ENCODE measurements around the gene C6orf136. TPM values are rescaled to one million over a fixed set of nuclear protein-coding genes. Genes with fewer than 3 reads are reported as not detected.

Gene C6orf136
- total RNA-seq, 4 donors from 2014 or later = 13.4 to 31.7 (median 23.8) TPM

- H3K4me1 ChIP-seq = peaks cover 20 to 52% of the 10 kb centered on the region in 2 donors
- TF ChIP-seq POLR2A (IDR thresholded peaks at IDR 0.05) (no peak), CTCF (IDR thresholded peaks at IDR 0.05) (no peak)
- H3K9me3 ChIP-seq = no peaks in the 10 kb centered on the region
- intact Hi-C loops (cut with DNase I) = no loop called here
- 50 to 68% methylated on average over 13 to 19 of the region's 21 CpGs for WGBS, 2 donors
- no peaks in the 10 kb centered on the region for H3K27me3 ChIP-seq
- peak overlapping the region; percentile 93 to 98 (median 95) for H3K27ac ChIP-seq
- peak overlapping the region in 1 of 3 donors; percentile 81 for H3K4me3 ChIP-seq (replicated peaks in 1 of 3)
- H3K36me3 ChIP-seq = no peaks in the 10 kb centered on the region
- no peak for DNase-seq
Observed at GRCh38 chr6:30684386-30685156, 37.6 kb downstream of the C6orf136 start.

GRCh38 chr6:30685157-30686008 lies 38.5 kb downstream of the C6orf136 start:
- no peak for TF ChIP-seq CTCF (IDR thresholded peaks at IDR 0.05)
- TF ChIP-seq POLR2A (IDR thresholded peaks at IDR 0.05) = no peak
- H3K27ac ChIP-seq = peak overlapping the region; percentile 93 to 98 (median 95)
- H3K4me1 ChIP-seq = peaks cover 24 to 52% of the 10 kb centered on the region in 2 donors
- no peaks in the 10 kb centered on the region for H3K27me3 ChIP-seq
- intact Hi-C loops (cut with DNase I) = no loop called here
- H3K4me3 ChIP-seq (replicated peaks in 1 of 3) = peak overlapping the region in 1 of 3 donors; percentile 81
- no peaks in the 10 kb centered on the region for H3K36me3 ChIP-seq
- WGBS, 2 donors = 60 to 67% methylated on average over 28 to 29 of the region's 29 CpGs
- no peaks in the 10 kb centered on the region for H3K9me3 ChIP-seq
- no peak for DNase-seq

DNA sequence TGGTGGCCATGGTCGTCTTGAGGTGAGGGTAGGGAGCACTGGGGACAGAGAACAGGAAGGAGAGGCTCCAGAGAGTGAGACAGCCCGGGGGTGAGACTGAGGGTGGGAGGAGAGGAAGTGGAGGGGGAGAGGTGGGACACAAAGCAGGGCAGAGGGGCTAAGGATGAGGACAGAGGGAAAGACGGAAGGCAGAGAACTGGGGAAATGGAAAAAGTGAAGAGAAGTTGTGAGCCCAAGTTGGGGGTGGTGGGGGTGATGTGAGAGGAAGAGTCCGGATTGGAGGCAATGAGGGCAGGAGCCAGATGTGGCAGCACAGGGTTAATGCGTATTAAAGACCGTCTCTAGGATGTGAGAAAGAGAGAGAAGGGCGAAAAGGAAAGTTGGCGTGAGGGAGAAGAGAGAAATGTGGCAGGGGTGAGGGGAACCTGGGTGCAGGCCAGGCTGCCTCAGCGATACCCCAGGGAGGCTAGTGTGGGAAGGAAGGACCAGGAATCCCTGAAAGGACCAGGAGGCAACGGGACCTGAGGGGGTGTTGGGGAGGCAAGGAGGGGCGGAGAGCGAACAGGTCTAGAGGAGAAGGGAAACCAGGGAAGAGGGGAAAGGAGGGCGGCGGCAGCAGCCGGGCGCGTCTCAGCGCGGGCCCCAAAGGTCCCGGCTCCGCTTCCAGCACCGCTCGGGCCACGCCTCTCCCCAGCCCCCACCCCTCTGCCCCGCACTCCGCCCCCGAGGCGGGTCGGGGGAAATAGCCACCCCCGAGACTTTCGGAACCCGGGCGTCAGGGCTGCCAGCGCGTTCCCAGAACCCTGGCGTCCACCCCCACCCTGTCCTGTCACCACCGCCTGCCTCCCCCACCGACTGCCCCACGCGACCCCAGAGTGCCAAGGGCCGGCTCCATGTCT lies 39.3 kb downstream of the C6orf136 start, which contains the start of gene PPP1R18:
Gene PPP1R18 (minus strand): TSS at position 637 of the 899 bp plus-strand sequence. CDS start 627 bp downstream, at position 10.
- no peaks in the 10 kb centered on the region for H3K9me3 ChIP-seq
- H3K4me1 ChIP-seq = peaks cover 28 to 56% of the 10 kb centered on the region in 2 donors
- TF ChIP-seq CTCF (IDR thresholded peaks at IDR 0.05) (no peak), POLR2A (IDR thresholded peaks at IDR 0.05) (peak in 1 of 2 donors; percentile 38)
- 6 to 8% methylated on average over 24 to 26 of the region's 41 CpGs for WGBS, 2 donors
- peak within 1 kb of the TSS; percentile 70 to 84 (median 81) for H3K4me3 ChIP-seq (replicated peaks in 1 of 3)
- intact Hi-C loops (cut with DNase I) = no loop called here
- H3K27ac ChIP-seq = peak within 1 kb of the TSS; percentile 93 to 98 (median 95)
- no peaks in the 10 kb centered on the region for H3K36me3 ChIP-seq
- DNase-seq = peak; percentile 74 to 76
- H3K27me3 ChIP-seq = no peaks in the 10 kb centered on the region

DNA sequence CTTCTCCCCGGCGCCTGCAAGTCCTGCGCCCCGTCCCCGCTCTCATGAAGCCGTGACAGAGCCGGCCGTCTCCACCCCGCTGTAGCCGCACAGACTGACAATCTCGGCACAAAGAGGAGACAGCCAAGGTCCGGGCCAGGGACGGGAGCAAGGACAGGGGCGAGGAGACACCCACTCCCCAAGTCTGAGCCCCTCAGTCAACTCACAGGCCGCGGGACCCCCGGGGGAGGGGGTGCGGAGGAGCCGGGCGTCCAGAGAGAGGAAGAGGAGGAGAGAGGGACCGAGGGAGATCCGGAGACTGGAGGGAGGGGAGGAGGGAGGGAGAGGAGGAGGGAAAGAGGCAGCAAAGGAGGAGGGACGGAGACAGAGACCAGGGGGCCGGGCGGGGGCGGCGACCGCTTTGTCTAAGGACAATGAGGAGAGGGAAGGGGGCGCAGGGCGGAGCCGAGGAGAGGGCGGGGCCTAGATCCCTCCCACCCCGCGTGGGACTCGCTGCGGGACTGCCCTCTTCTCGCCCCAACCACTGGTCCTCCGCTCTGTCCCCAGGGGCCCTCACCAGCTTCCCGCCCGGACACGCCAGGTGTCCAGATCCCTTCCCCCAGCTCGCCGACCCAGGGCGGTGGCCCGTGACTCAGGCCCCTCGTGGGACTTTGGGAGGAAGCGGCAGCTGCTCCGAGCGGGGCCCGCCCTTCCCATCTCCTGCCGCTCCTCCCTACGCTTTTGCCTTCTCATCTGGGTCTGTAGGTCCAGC lies 40.1 kb downstream of the C6orf136 start:
- peak; percentile 87 for DNase-seq
- WGBS, 2 donors = 0% methylated on average over 22 to 37 of the region's 52 CpGs
- H3K27me3 ChIP-seq = no peaks in the 10 kb centered on the region
- peak overlapping the region; percentile 93 to 98 (median 95) for H3K27ac ChIP-seq
- peak overlapping the region; percentile 70 to 84 (median 81) for H3K4me3 ChIP-seq (replicated peaks in 1 of 3)
- peak in 1 of 2 donors; percentile 40 for TF ChIP-seq POLR2A (IDR thresholded peaks at IDR 0.05)
- TF ChIP-seq CTCF (IDR thresholded peaks at IDR 0.05) = no peak
- intact Hi-C loops (cut with DNase I) = no loop called here
- H3K4me1 ChIP-seq = peaks cover 31 to 56% of the 10 kb centered on the region in 2 donors
- no peaks in the 10 kb centered on the region for H3K9me3 ChIP-seq
- H3K36me3 ChIP-seq = no peaks in the 10 kb centered on the region

Data from thyroid gland (tissue), 4 donors.